ENCODE results near the gene IFI27.

IFI27 gene

DNA sequence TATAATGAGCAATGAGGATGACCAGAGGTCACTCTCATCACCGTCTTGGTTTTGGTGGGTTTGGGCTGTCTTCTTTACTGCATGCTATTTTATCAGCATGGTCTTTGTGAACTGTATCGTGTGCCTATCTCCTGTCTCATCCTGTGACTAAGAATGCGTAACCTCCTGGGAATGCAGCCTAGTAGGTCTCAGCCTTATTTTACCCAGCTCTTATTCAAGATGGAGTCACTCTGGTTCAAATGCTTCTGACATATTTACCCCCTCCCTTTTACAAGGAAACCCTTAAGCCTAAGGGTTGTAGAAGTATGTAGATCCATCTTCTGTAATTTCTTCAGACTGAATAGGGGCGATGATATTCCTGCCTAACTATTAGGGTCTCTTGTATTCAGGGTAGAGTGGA lies 21.1 kb upstream of the IFI27 start:
- no peak overlapping the region for H3K4me3 ChIP-seq (replicated peaks in 1 of 2; ENCODE audit: low read depth in 2 of 2, low read length in 2 of 2)
- no peak for DNase-seq (ENCODE audit: low read depth in 2 of 2)
- TF ChIP-seq, protein P1, sequence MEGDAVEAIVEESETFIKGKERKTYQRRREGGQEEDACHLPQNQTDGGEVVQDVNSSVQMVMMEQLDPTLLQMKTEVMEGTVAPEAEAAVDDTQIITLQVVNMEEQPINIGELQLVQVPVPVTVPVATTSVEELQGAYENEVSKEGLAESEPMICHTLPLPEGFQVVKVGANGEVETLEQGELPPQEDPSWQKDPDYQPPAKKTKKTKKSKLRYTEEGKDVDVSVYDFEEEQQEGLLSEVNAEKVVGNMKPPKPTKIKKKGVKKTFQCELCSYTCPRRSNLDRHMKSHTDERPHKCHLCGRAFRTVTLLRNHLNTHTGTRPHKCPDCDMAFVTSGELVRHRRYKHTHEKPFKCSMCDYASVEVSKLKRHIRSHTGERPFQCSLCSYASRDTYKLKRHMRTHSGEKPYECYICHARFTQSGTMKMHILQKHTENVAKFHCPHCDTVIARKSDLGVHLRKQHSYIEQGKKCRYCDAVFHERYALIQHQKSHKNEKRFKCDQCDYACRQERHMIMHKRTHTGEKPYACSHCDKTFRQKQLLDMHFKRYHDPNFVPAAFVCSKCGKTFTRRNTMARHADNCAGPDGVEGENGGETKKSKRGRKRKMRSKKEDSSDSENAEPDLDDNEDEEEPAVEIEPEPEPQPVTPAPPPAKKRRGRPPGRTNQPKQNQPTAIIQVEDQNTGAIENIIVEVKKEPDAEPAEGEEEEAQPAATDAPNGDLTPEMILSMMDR (IDR thresholded peaks at IDR 0.05; ENCODE audit: low read depth, low read length) = no peak

DNA sequence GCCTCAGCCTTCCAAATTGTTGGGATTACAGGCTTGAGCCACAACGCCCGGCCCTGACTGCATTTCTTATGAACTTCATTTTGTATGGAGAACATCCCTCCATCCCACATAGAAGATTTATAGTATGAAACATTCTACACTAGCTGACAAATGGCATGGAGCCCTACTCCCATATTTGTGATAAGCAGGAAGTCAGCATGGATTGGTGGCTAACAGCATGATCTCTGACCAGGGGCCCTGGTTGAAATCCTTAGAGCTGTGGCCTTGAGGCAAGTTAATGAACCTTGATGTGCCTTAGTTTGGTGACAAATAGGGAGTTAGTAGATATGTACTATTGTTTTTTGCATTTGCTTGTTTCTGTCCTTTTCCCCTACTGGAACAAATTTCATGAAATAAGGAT lies 17.1 kb upstream of the IFI27 start:
- H3K4me3 ChIP-seq (replicated peaks in 1 of 2; ENCODE audit: low read depth in 2 of 2, low read length in 2 of 2) = no peak overlapping the region
- DNase-seq (ENCODE audit: low read depth in 2 of 2) = no peak
- TF ChIP-seq, protein P1 (IDR thresholded peaks at IDR 0.05; ENCODE audit: low read depth, low read length) = no peak

DNA sequence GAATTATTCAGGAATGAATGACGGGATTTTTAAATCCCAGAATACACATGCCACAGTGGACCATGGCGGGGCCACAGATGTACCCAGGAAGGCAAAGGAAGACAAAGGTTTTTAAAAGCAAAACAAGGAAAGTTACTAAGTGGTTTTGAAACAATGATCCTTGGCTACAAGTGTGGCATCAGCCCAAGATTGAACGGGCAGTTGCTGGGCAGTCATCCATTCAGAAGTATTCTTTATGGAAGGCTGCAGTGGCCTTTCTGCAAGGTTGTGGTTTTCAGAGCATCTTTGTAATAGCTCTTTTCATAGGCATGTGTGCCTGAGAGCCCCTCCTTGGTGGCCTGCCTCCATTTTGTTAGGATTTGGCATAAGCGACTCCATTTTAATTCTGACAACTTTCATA lies 13.4 kb upstream of the IFI27 start:
- DNase-seq (ENCODE audit: low read depth in 2 of 2) = no peak
- TF ChIP-seq, protein P1 (IDR thresholded peaks at IDR 0.05; ENCODE audit: low read depth, low read length) = no peak
- H3K4me3 ChIP-seq (replicated peaks in 1 of 2; ENCODE audit: low read depth in 2 of 2, low read length in 2 of 2) = no peak overlapping the region

DNA sequence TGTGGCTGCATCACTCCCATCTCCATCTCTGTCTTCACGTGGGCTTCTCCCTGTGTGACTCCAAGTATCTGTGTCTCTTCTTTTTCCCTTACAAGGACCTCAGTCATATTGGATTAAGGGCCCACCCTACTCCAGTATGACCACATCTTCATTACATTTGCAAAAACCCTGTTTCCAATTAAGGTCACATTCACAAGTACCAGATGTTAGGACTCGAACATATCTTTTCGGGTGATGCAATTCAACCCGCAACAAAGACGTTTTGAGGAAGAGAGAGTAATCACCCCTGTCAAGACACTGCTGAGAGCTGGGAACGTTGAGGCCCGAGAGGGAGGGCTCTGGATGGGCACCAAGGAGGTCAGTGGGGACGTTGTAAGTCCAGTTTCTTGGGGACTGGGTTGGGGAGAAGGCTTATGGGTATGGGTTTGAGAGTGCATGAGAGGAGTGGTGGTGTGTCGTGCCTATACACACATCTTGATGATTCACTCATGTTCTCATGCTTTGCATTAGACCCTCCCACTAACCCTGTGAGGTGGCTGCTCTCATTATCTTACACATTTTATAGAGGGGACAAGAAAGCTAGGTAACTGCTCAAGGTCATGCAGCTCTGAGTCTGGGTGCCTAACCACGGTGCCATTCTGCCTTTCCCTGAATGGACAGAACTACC lies 12.1 kb upstream of the IFI27 start:
- TF ChIP-seq, protein P1 (IDR thresholded peaks at IDR 0.05; ENCODE audit: low read depth, low read length) = no peak
- peak in 1 of 2 donors; percentile 49 for DNase-seq (ENCODE audit: low read depth in 2 of 2)
- no peak overlapping the region for H3K4me3 ChIP-seq (replicated peaks in 1 of 2; ENCODE audit: low read depth in 2 of 2, low read length in 2 of 2)

DNA sequence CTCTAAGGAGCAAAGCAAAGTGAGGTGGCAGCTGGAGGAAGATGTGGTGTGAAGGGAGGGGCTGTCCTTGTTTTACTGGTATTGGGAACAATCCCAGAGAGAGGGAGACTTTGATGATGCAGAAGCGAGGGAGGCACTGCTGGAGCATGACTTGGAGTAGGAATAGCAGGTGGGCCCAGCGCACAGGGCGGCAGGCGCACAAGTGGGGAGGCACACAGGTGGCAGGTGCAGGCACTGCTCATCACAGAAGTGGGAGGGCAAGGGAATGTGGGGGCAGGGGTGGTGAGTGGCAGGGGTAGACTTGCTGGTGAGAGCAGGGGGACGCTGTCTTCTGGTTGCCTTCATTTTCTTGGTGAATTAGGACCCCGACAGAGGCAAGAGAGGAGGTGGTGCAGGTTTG lies 11.5 kb upstream of the IFI27 start:
- H3K4me3 ChIP-seq (replicated peaks in 1 of 2; ENCODE audit: low read depth in 2 of 2, low read length in 2 of 2) = no peak overlapping the region
- DNase-seq (ENCODE audit: low read depth in 2 of 2) = no peak
- TF ChIP-seq, protein P1 (IDR thresholded peaks at IDR 0.05; ENCODE audit: low read depth, low read length) = no peak

DNA sequence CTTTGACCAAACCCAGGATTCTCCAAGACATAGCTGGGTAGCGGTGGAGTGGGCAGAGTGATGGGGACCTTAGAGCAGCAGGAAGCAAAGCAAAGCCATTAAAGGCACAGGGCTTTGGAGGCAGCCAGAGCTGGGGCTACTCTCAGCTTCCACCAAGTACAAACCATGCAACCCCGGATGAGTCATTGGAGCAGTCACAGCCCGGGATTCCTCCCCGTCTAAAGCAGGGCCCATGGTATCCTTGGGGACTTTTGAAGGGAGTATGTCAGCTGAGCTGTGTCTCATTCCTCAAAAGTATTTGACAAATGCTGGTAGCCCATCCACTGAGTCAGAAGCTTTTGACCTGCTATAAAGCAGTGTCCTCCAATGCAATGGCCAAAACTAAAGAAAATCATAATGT lies 9.7 kb upstream of the IFI27 start:
- no peak overlapping the region for H3K4me3 ChIP-seq (replicated peaks in 1 of 2; ENCODE audit: low read depth in 2 of 2, low read length in 2 of 2)
- TF ChIP-seq, protein P1 (IDR thresholded peaks at IDR 0.05; ENCODE audit: low read depth, low read length) = no peak
- peak; percentile 55 to 89 for DNase-seq (ENCODE audit: low read depth in 2 of 2)

DNA sequence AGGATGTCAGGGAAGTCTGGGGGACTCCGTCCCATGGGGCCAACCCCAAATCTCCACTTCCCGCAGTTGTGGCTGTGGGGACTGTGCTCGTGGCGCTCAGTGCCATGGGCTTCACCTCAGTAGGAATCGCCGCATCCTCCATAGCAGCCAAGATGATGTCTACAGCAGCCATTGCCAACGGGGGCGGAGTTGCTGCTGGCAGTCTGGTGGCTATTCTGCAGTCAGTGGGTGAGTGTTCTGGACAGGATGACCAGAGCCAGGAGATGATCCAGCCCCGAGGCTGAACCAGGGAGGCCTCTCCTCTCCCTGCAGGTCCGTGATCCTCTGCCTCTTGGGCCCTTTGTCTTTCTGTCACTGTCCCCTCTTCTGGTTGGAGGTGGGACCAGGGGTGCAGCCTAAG lies 8.8 kb upstream of the IFI27 start:
- TF ChIP-seq, protein P1 (IDR thresholded peaks at IDR 0.05; ENCODE audit: low read depth, low read length) = no peak
- no peak for DNase-seq (ENCODE audit: low read depth in 2 of 2)
- H3K4me3 ChIP-seq (replicated peaks in 1 of 2; ENCODE audit: low read depth in 2 of 2, low read length in 2 of 2) = no peak overlapping the region

Measured in cardiac fibroblast (primary cell).